Naive thymus-derived CD4-positive, alpha-beta T cell (primary cell): Measurements from ENCODE around the gene CIPC. TPM values are rescaled to one million over a fixed set of nuclear protein-coding genes. Genes with fewer than 3 reads are reported as not detected.
A peak's percentile ranks its signal among the peaks of the same experiment; 100 is the strongest.

ENCODE experiments used
- ATAC-seq: fragments of 150-1000 bp; cut with Tn5 transposase; 2 replicates; pipeline ENCODE4 v1.10.0; 2021; ENCODE audit warnings: mild to moderate bottlenecking, moderate library complexity
- CTCF ChIA-PET: fragments of 350-600 bp; sonication (Branson Sonifier 250); formaldehyde crosslinking; loops from one replicate; lab custom pipeline; 2021; ENCODE audit warnings: antibody characterized with exemption; lab: Charles Lee
- POLR2A ChIA-PET: fragments of 350-600 bp; sonication (Branson Sonifier 250); formaldehyde crosslinking; loops from one replicate; lab custom pipeline; 2021; ENCODE audit warnings: antibody characterized with exemption, inconsistent platforms; lab: Charles Lee
- DNase-seq, 9 donors: peaks; one replicate each; pipeline versions ENCODE4 v3.0.0 to v3.0.0-alpha.2; 2020 to 2022; ENCODE audit warnings: mixed read lengths in 1 of 9
- H3K27ac ChIP-seq: one replicate; pipeline ENCODE4 v1.7.0; 2013; ENCODE audit warnings: mild to moderate bottlenecking, low read depth, low read length, moderate library complexity
- H3K27me3 ChIP-seq, 2 donors: one replicate each; pipeline ENCODE4 v1.7.0; 2013; ENCODE audit warnings: low read length in 2 of 2, mild to moderate bottlenecking in 2 of 2, moderate library complexity in 2 of 2; ENCODE audit not compliant: control insufficient read depth in 2 of 2, insufficient read depth in 2 of 2
- H3K36me3 ChIP-seq, 3 experiments: 1 replicate in 2 of 3; 2 replicates in 1 of 3; pipeline ENCODE4 v1.7.0; 2013; ENCODE audit warnings: low read length in 3 of 3, mild to moderate bottlenecking in 3 of 3, moderate library complexity in 1 of 3; ENCODE audit not compliant: insufficient read depth in 3 of 3, control insufficient read depth in 2 of 3
- H3K4me1 ChIP-seq, 2 donors: one replicate each; pipeline ENCODE4 v1.7.0; 2013; ENCODE audit warnings: low read length in 2 of 2, mild to moderate bottlenecking in 2 of 2, moderate library complexity in 1 of 2; ENCODE audit not compliant: control insufficient read depth in 2 of 2, insufficient read depth in 2 of 2
- H3K4me3 ChIP-seq: 2 replicates; pipeline ENCODE4 v1.7.0; 2013; ENCODE audit warnings: mild to moderate bottlenecking, low read length
- H3K9me3 ChIP-seq, 3 experiments: 1 replicate in 2 of 3; 2 replicates in 1 of 3; pipeline ENCODE4 v1.7.0; 2013; ENCODE audit warnings: low read length in 3 of 3; ENCODE audit not compliant: control insufficient read depth in 2 of 3
- H3K27ac Mint-ChIP-seq, 9 donors: one replicate each; pipeline ENCODE4 v1.8.0; 2020 to 2022; ENCODE audit warnings: mixed read lengths in 9 of 9, mild to moderate bottlenecking in 8 of 9, moderate library complexity in 5 of 9, inconsistent platforms in 2 of 9
- H3K27me3 Mint-ChIP-seq, 5 donors: one replicate each; pipeline ENCODE4 v1.8.0; 2021 to 2022; ENCODE audit warnings: mixed read lengths in 5 of 5, mild to moderate bottlenecking in 1 of 5
- H3K36me3 Mint-ChIP-seq, 5 donors: one replicate each; pipeline ENCODE4 v1.8.0; 2020 to 2022; ENCODE audit warnings: mixed read lengths in 5 of 5, mild to moderate bottlenecking in 3 of 5, inconsistent platforms in 1 of 5
- H3K4me1 Mint-ChIP-seq, 7 donors: one replicate each; pipeline ENCODE4 v1.8.0; 2020 to 2022; ENCODE audit warnings: mixed read lengths in 7 of 7, mild to moderate bottlenecking in 3 of 7, inconsistent platforms in 1 of 7
- H3K4me3 Mint-ChIP-seq, 10 donors: one replicate each; pipeline ENCODE4 v1.8.0; 2020 to 2022; ENCODE audit warnings: mild to moderate bottlenecking in 10 of 10, mixed read lengths in 10 of 10, moderate library complexity in 6 of 10, inconsistent platforms in 2 of 10
- H3K9me3 Mint-ChIP-seq, 11 donors: one replicate each; pipeline ENCODE4 v1.8.0; 2020 to 2022; ENCODE audit warnings: mixed read lengths in 11 of 11, mild to moderate bottlenecking in 4 of 11, inconsistent platforms in 1 of 11, moderate library complexity in 1 of 11
- intact Hi-C, 2 donors: fragments of 100-400 bp; cut with micrococcal nuclease; formaldehyde crosslinking; loops; one replicate each; pipeline ENCODE4 v1.15.1; 2023
- polyA plus RNA-seq, 2 donors: library from polyadenylated mRNA; unstranded; fragments of 300-500 nt; fragmentation: Illumina TruSeq; gene quantifications; one replicate each; pipeline ENCODE4 v1.2.3, GENCODE V29; 2021
- total RNA-seq, 6 experiments: library from RNA in 5 of 6; stranded (reverse) in 5 of 6; gene quantifications; 1 replicate in 5 of 6; 2 replicates in 1 of 6; pipeline ENCODE4 v1.2.3 and lab custom pipeline; 2021 to 2026

The CIPC gene
- total and polyA plus RNA-seq, 7 experiments from 2014 or later = 4.3 to 14.2 (median 10.5) TPM

- Mint-ChIP-seq H3K27me3 (no peaks in the 10 kb centered on the region), H3K9me3 (peaks cover 0 to 7% (median 0%) of the 10 kb centered on the region in 11 donors), H3K27ac (no peak overlapping the region), H3K4me1 (peaks cover 0 to 18% (median 7%) of the 10 kb centered on the region in 7 donors), H3K36me3 (peaks cover 0 to 6% (median 0%) of the 10 kb centered on the region in 5 donors), H3K4me3 (no peak overlapping the region)
- no peaks in the 10 kb centered on the region for H3K36me3 ChIP-seq
- H3K27ac ChIP-seq = no peak overlapping the region
- H3K27me3 ChIP-seq = no peaks in the 10 kb centered on the region
- no peak overlapping the region for H3K4me3 ChIP-seq
- DNase-seq (no peak), ATAC-seq (no peak)
- ChIA-PET POLR2A (no interaction called here), CTCF (interaction anchor here (1.0 to 5.2 kb wide), 5 partner anchors 14 to 180 kb away, joined by 5 to 98 read pairs (median 10); no protein-coding TSS in a partner anchor)
- no peaks in the 10 kb centered on the region for H3K9me3 ChIP-seq
- intact Hi-C loops = no loop called here
- peaks cover 0 to 7% of the 10 kb centered on the region in 2 donors for H3K4me1 ChIP-seq
Observed at GRCh38 chr14:77055981-77056380, 42.1 kb upstream of the CIPC start.

DNA sequence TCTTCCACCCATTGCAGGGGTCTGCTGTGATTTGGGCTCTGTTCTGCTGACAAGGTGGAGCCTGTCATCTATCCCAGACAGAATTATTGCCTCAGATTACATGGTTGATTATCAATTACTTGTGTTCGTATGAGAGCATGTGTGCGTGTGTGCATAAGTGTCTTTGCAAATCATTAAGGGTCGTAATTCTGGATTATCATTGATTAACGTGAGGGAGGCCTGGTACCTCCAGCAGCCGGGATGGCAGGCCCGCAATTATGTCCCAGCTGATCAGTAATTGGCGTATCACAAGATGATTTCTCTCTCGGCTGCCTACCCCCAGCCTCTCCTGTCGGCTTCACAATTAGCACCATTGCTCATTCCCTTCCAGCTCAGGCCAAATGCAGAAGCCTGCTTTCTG is 39.9 kb upstream of the CIPC start:
- ChIA-PET CTCF (interaction anchor here (0.7 to 1.4 kb wide), 2 partner anchors 16 to 145 kb away, joined by 3 to 6 read pairs; no protein-coding TSS in a partner anchor), POLR2A (no interaction called here)
- no peak for ATAC-seq
- intact Hi-C loops = no loop called here
- H3K4me1 ChIP-seq = peaks cover 0 to under 1% of the 10 kb centered on the region in 2 donors
- no peaks in the 10 kb centered on the region for H3K36me3 ChIP-seq
- no peak overlapping the region for H3K4me3 Mint-ChIP-seq
- no peak overlapping the region for H3K27ac Mint-ChIP-seq
- no peaks in the 10 kb centered on the region for H3K27me3 ChIP-seq
- no peaks in the 10 kb centered on the region for H3K27me3 Mint-ChIP-seq
- no peak for DNase-seq
- no peak overlapping the region for H3K4me3 ChIP-seq
- H3K27ac ChIP-seq = no peak overlapping the region
- H3K4me1 Mint-ChIP-seq = peaks cover 0 to 9% (median 4%) of the 10 kb centered on the region in 7 donors
- peaks cover 0 to 6% (median 0%) of the 10 kb centered on the region in 5 donors for H3K36me3 Mint-ChIP-seq
- peaks cover 0 to 7% (median 0%) of the 10 kb centered on the region in 11 donors for H3K9me3 Mint-ChIP-seq
- H3K9me3 ChIP-seq = no peaks in the 10 kb centered on the region

- Histone ChIP-seq H3K4me3 (no peak overlapping the region), H3K27ac (no peak overlapping the region), H3K36me3 (no peaks in the 10 kb centered on the region), H3K9me3 (no peaks in the 10 kb centered on the region), H3K27me3 (no peaks in the 10 kb centered on the region), H3K4me1 (no peaks in the 10 kb centered on the region)
- ChIA-PET CTCF (interaction anchor here (0.7 to 1.5 kb wide), 3 partner anchors 17 to 183 kb away, joined by 3 to 7 read pairs (median 6); no protein-coding TSS in a partner anchor), POLR2A (no interaction called here)
- Mint-ChIP-seq H3K4me3 (no peak overlapping the region), H3K27me3 (no peaks in the 10 kb centered on the region), H3K27ac (peak overlapping the region in 1 of 9 donors; percentile 60), H3K9me3 (peaks cover 0 to 7% (median 0%) of the 10 kb centered on the region in 11 donors), H3K4me1 (peaks cover 0 to 5% (median 0%) of the 10 kb centered on the region in 7 donors), H3K36me3 (peaks cover 0 to 6% (median 0%) of the 10 kb centered on the region in 5 donors)
- intact Hi-C loops = no loop called here
- DNase-seq = no peak
- ATAC-seq = no peak
Observed at GRCh38 chr14:77058785-77059184, 39.3 kb upstream of the CIPC start.

- Mint-ChIP-seq H3K27me3 (no peaks in the 10 kb centered on the region), H3K9me3 (peaks cover 0 to 7% (median 0%) of the 10 kb centered on the region in 11 donors), H3K36me3 (peaks cover 0 to 6% (median 0%) of the 10 kb centered on the region in 5 donors), H3K4me1 (peaks cover 0 to 5% (median 0%) of the 10 kb centered on the region in 7 donors), H3K27ac (no peak overlapping the region), H3K4me3 (no peak overlapping the region)
- Histone ChIP-seq H3K27ac (no peak overlapping the region), H3K4me1 (no peaks in the 10 kb centered on the region), H3K27me3 (no peaks in the 10 kb centered on the region), H3K9me3 (no peaks in the 10 kb centered on the region), H3K4me3 (no peak overlapping the region), H3K36me3 (no peaks in the 10 kb centered on the region)
- ChIA-PET POLR2A (no interaction called here), CTCF (interaction anchor here (1.4 to 2.0 kb wide), 4 partner anchors 11 to 187 kb away, joined by 5 to 8 read pairs (median 6); no protein-coding TSS in a partner anchor)
- DNase-seq = no peak
- peak; percentile 51 for ATAC-seq
- intact Hi-C loops = no loop called here
Observed at GRCh38 chr14:77059276-77059915, 38.7 kb upstream of the CIPC start.

- H3K27me3 ChIP-seq = no peaks in the 10 kb centered on the region
- ChIA-PET POLR2A (no interaction called here), CTCF (no interaction called here)
- H3K27ac ChIP-seq = no peak overlapping the region
- no peak overlapping the region for H3K27ac Mint-ChIP-seq
- no peaks in the 10 kb centered on the region for H3K27me3 Mint-ChIP-seq
- H3K36me3 Mint-ChIP-seq = no peaks in the 10 kb centered on the region
- H3K4me3 ChIP-seq = no peak overlapping the region
- no peaks in the 10 kb centered on the region for H3K9me3 ChIP-seq
- no peaks in the 10 kb centered on the region for H3K36me3 ChIP-seq
- intact Hi-C loops = no loop called here
- no peak overlapping the region for H3K4me3 Mint-ChIP-seq
- H3K4me1 Mint-ChIP-seq = peaks cover 0 to 3% (median 0%) of the 10 kb centered on the region in 7 donors
- H3K9me3 Mint-ChIP-seq = no peaks in the 10 kb centered on the region
- no peaks in the 10 kb centered on the region for H3K4me1 ChIP-seq
- no peak for DNase-seq
- ATAC-seq = no peak
Observed at GRCh38 chr14:77061630-77062257, 36.3 kb upstream of the CIPC start.

GRCh38 chr14:77062261-77062660 is 35.8 kb upstream of the CIPC start:
- H3K4me3 Mint-ChIP-seq = no peak overlapping the region
- H3K27me3 Mint-ChIP-seq = no peaks in the 10 kb centered on the region
- no peak overlapping the region for H3K4me3 ChIP-seq
- H3K9me3 ChIP-seq = no peaks in the 10 kb centered on the region
- ChIA-PET CTCF (interaction anchor here (0.6 to 2.1 kb wide), 2 partner anchors 16 to 186 kb away, joined by 6 to 9 read pairs; no protein-coding TSS in a partner anchor), POLR2A (no interaction called here)
- ATAC-seq (no peak), DNase-seq (no peak)
- intact Hi-C loops = no loop called here
- no peaks in the 10 kb centered on the region for H3K27me3 ChIP-seq
- H3K36me3 Mint-ChIP-seq = no peaks in the 10 kb centered on the region
- H3K9me3 Mint-ChIP-seq = no peaks in the 10 kb centered on the region
- H3K27ac ChIP-seq = no peak overlapping the region
- H3K36me3 ChIP-seq = no peaks in the 10 kb centered on the region
- H3K27ac Mint-ChIP-seq = no peak overlapping the region
- H3K4me1 ChIP-seq = no peaks in the 10 kb centered on the region
- peaks cover 0 to 3% (median 0%) of the 10 kb centered on the region in 7 donors for H3K4me1 Mint-ChIP-seq
